Stimulated activated CD4-positive, alpha-beta T cell treated with anti-CD3 and anti-CD28 coated beads, Interleukin-4, amount 100 ng/mL, for 4 hours (primary cell): ENCODE data around the gene B4GALNT3.

Experiments
- DNase-seq, 2 experiments: peaks; one replicate each; pipeline ENCODE4 v3.0.0-alpha.2; 2020

The B4GALNT3 gene

GRCh38 chr12:468671-469389, 9.1 kb downstream of the B4GALNT3 start:
- DNase-seq = no peak

- DNase-seq = no peak
Measured at GRCh38 chr12:470133-470532, 10.4 kb downstream of the B4GALNT3 start.

GRCh38 chr12:473198-473597, 13.5 kb downstream of the B4GALNT3 start:
- no peak for DNase-seq

- no peak for DNase-seq
Measured at GRCh38 chr12:473863-474577, 14.3 kb downstream of the B4GALNT3 start.

GRCh38 chr12:475286-475685, 15.5 kb downstream of the B4GALNT3 start:
- no peak for DNase-seq

GRCh38 chr12:479161-479560, 19.4 kb downstream of the B4GALNT3 start:
- DNase-seq = no peak

GRCh38 chr12:480831-481816, 21.4 kb downstream of the B4GALNT3 start:
- DNase-seq = no peak

GRCh38 chr12:482061-482460, 22.3 kb downstream of the B4GALNT3 start:
- no peak for DNase-seq

- no peak for DNase-seq
Measured at GRCh38 chr12:484096-484495, 24.4 kb downstream of the B4GALNT3 start.

GRCh38 chr12:490260-490659, 30.5 kb downstream of the B4GALNT3 start:
- DNase-seq = no peak

GRCh38 chr12:495466-495865, 35.7 kb downstream of the B4GALNT3 start:
- DNase-seq = no peak

- DNase-seq = no peak
Measured at GRCh38 chr12:496736-497135, 37.0 kb downstream of the B4GALNT3 start.

- no peak for DNase-seq
Measured at GRCh38 chr12:497501-498160, 37.9 kb downstream of the B4GALNT3 start.

- no peak for DNase-seq
Measured at GRCh38 chr12:499837-500458, 40.2 kb downstream of the B4GALNT3 start.

GRCh38 chr12:501722-502447, 42.1 kb downstream of the B4GALNT3 start:
- no peak for DNase-seq

- no peak for DNase-seq
Measured at GRCh38 chr12:503111-503761, 43.5 kb downstream of the B4GALNT3 start.

- DNase-seq = no peak
Measured at GRCh38 chr12:505221-505620, 45.5 kb downstream of the B4GALNT3 start.

- no peak for DNase-seq
Measured at GRCh38 chr12:507391-507796, 47.7 kb downstream of the B4GALNT3 start.

GRCh38 chr12:508145-508544, 48.4 kb downstream of the B4GALNT3 start:
- DNase-seq = no peak

GRCh38 chr12:508795-509194, 49.1 kb downstream of the B4GALNT3 start:
- DNase-seq = no peak

GRCh38 chr12:509500-509899, 49.8 kb downstream of the B4GALNT3 start:
- no peak for DNase-seq
